GM19455 (cell line): ENCODE data around the gene ADAT3.

Experiments
- ATAC-seq: cut with Tn5 transposase; IDR thresholded peaks from one replicate; pipeline ENCODE4 v1.9.1; 2021; ENCODE audit not compliant: unreplicated experiment

Gene ADAT3

GRCh38 chr19:1956122-1956494, 50.9 kb downstream of the ADAT3 start:
- no peak for ATAC-seq

DNA sequence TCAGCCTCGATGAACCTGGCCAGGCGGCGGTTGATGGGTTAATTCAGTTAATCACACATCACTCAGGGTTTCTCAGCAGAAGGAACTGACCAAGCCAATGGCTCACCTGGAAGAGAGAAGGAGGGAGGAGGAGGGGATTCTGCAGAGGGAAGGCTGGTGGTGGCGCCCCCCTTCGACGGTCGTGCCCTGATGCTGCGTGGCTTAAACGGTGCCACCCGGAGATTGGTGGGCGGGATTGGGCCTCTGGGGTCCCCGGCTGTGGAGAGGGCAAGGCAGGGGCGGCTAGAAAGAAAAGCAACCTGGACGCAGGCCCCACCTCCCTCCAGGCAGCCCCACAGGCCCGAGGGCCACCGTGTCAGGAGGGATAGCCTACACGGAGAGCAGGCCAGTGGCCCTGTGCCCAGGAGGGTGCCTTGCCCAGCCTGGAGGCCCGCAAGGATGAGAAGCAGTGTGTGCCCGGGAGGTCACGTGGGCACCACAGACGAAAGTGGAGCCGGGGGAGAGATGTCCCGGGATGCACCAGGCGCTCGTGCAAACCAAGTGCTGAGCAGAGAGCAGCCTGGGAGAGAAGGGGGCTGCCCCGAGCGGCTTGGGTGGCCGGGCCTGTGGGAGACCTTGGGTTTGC, 51.8 kb downstream of the ADAT3 start:
- ATAC-seq = no peak

DNA sequence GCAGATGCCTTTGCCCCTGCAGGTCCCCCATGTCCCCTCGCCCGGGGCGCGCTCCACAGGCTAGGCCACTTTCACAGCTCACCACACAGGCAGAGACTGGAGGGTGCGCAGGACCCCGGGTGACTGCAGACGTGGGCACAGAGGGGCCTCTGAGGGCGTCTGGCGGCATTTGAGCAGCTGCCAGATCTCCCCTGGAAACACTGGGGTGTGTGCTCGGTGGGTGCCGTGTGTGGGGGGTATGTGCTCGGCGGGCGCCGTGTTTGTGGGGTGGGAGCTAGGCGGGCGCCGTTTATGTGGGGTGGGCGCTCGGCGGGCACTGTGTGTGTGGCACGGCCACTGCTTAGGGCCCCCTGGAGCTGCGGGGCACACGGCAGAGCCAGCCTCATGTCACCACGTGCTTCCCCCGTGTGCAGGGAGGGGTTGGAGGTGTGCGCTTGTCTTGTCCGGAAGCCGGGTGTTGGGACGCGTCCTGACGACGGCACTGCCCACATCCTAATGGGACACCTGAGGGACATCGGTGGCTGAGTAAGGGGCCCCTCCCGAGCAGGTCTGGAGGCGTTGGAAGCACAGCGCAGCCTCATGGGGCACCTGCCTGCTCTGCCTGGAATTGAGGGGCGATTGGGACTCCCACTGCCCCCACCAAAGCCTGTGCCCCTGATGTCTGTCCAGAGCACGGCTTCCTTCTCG, 52.5 kb downstream of the ADAT3 start:
- ATAC-seq = no peak

- no peak for ATAC-seq
Measured at GRCh38 chr19:1959928-1960589, 54.9 kb downstream of the ADAT3 start.

GRCh38 chr19:1961000-1961883, 56.0 kb downstream of the ADAT3 start:
- no peak for ATAC-seq

GRCh38 chr19:1962674-1963073, 57.5 kb downstream of the ADAT3 start:
- ATAC-seq = no peak
